Occipital lobe (tissue), 2 donors: Measurements from ENCODE around the gene RFLNA. TPM values are rescaled to one million over a fixed set of nuclear protein-coding genes. Genes with fewer than 3 reads are reported as not detected.
A peak's percentile ranks its signal among the peaks of the same experiment; 100 is the strongest.

Experiments used
- DNase-seq: peaks from one replicate; lab custom pipeline; 2025; lab: John Stamatoyannopoulos, UW
- total RNA-seq: library from RNA; depleted of rRNA; stranded (reverse); fragments of >200 nt; gene quantifications from one replicate; pipeline ENCODE4 v1.2.3, GENCODE V29; 2014

RFLNA gene
- total RNA-seq, 1 donor from 2014 or later = 5.9 TPM

GRCh38 chr12:124336742-124337520 lies 42.0 kb downstream of the RFLNA start:
- DNase-seq = no peak

- no peak for DNase-seq
Observed at GRCh38 chr12:124337622-124338021, 42.7 kb downstream of the RFLNA start.

GRCh38 chr12:124338448-124338847 lies 43.6 kb downstream of the RFLNA start:
- DNase-seq = no peak

- DNase-seq = no peak
Observed at GRCh38 chr12:124338876-124339603, 44.1 kb downstream of the RFLNA start.

GRCh38 chr12:124340080-124340900 lies 45.4 kb downstream of the RFLNA start:
- DNase-seq = no peak

- DNase-seq = no peak
Observed at GRCh38 chr12:124341645-124342069, 46.8 kb downstream of the RFLNA start.

GRCh38 chr12:124344022-124344421 lies 49.1 kb downstream of the RFLNA start:
- DNase-seq = no peak

- DNase-seq = no peak
Observed at GRCh38 chr12:124344526-124344925, 49.6 kb downstream of the RFLNA start.

- no peak for DNase-seq
Observed at GRCh38 chr12:124345795-124346194, 50.9 kb downstream of the RFLNA start.

- DNase-seq = no peak
Observed at GRCh38 chr12:124346425-124347168, 51.7 kb downstream of the RFLNA start.

- no peak for DNase-seq
Observed at GRCh38 chr12:124347335-124347734, 52.4 kb downstream of the RFLNA start.

GRCh38 chr12:124347805-124348658 lies 53.1 kb downstream of the RFLNA start:
- no peak for DNase-seq

- DNase-seq = peak; percentile 26
Observed at GRCh38 chr12:124348659-124349380, 53.9 kb downstream of the RFLNA start.

GRCh38 chr12:124350491-124350890 lies 55.6 kb downstream of the RFLNA start:
- no peak for DNase-seq

- DNase-seq = no peak
Observed at GRCh38 chr12:124351422-124351821, 56.5 kb downstream of the RFLNA start.

- DNase-seq = no peak
Observed at GRCh38 chr12:124352257-124352656, 57.4 kb downstream of the RFLNA start.

GRCh38 chr12:124352839-124353238 lies 57.9 kb downstream of the RFLNA start:
- DNase-seq = no peak

GRCh38 chr12:124354400-124354799 lies 59.5 kb downstream of the RFLNA start:
- DNase-seq = no peak

- no peak for DNase-seq
Observed at GRCh38 chr12:124356221-124356620, 61.3 kb downstream of the RFLNA start.

GRCh38 chr12:124357616-124358015 lies 62.7 kb downstream of the RFLNA start:
- no peak for DNase-seq
